Transverse colon (tissue), 4 donors: ENCODE data around the gene PTPRN2.

Experiments
- POLR2A ChIP-seq: fragments of 450-650 bp; IDR thresholded peaks from one replicate; pipeline ENCODE4 v1.6.1; 2016; ENCODE audit warnings: antibody characterized with exemption, mild to moderate bottlenecking, moderate library complexity
- POLR2AphosphoS5 ChIP-seq, 3 donors: sonication (generic); formaldehyde crosslinking; IDR thresholded peaks; one replicate each; pipeline ENCODE4 v1.6.1; 2016; ENCODE audit warnings: antibody characterized with exemption in 3 of 3
- TF ChIP-seq, protein P1 (sequence below), 5 experiments: fragments of 200-600 bp in 3 of 5; fragments of 450-650 bp in 2 of 5; sonication (generic) in 3 of 5; IDR thresholded peaks; 1 replicate in 2 of 5; 2 replicates in 3 of 5; pipeline ENCODE4 v1.5.1; 2016 to 2017; ENCODE audit warnings: antibody characterized with exemption in 5 of 5, inconsistent platforms in 3 of 5, mild to moderate bottlenecking in 2 of 5, moderate library complexity in 1 of 5

- TF ChIP-seq, protein P1, sequence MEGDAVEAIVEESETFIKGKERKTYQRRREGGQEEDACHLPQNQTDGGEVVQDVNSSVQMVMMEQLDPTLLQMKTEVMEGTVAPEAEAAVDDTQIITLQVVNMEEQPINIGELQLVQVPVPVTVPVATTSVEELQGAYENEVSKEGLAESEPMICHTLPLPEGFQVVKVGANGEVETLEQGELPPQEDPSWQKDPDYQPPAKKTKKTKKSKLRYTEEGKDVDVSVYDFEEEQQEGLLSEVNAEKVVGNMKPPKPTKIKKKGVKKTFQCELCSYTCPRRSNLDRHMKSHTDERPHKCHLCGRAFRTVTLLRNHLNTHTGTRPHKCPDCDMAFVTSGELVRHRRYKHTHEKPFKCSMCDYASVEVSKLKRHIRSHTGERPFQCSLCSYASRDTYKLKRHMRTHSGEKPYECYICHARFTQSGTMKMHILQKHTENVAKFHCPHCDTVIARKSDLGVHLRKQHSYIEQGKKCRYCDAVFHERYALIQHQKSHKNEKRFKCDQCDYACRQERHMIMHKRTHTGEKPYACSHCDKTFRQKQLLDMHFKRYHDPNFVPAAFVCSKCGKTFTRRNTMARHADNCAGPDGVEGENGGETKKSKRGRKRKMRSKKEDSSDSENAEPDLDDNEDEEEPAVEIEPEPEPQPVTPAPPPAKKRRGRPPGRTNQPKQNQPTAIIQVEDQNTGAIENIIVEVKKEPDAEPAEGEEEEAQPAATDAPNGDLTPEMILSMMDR (IDR thresholded peaks at IDR 0.05): no peak
- TF ChIP-seq POLR2AphosphoS5 (IDR thresholded peaks at IDR 0.05): no peak
- no peak for TF ChIP-seq POLR2A
These were observed 830.4 kb downstream of the PTPRN2 start for GRCh38 chr7:157757211-157757610.
